ENCODE results near the gene TMIE. TPM values are rescaled to one million over a fixed set of nuclear protein-coding genes. Genes with fewer than 3 reads are reported as not detected.

TMIE gene
- total and polyA plus RNA-seq, 9 of the 15 experiments (the other 6 are each of a cell fraction or from before 2014, with no cell fraction given) = not detected

DNA sequence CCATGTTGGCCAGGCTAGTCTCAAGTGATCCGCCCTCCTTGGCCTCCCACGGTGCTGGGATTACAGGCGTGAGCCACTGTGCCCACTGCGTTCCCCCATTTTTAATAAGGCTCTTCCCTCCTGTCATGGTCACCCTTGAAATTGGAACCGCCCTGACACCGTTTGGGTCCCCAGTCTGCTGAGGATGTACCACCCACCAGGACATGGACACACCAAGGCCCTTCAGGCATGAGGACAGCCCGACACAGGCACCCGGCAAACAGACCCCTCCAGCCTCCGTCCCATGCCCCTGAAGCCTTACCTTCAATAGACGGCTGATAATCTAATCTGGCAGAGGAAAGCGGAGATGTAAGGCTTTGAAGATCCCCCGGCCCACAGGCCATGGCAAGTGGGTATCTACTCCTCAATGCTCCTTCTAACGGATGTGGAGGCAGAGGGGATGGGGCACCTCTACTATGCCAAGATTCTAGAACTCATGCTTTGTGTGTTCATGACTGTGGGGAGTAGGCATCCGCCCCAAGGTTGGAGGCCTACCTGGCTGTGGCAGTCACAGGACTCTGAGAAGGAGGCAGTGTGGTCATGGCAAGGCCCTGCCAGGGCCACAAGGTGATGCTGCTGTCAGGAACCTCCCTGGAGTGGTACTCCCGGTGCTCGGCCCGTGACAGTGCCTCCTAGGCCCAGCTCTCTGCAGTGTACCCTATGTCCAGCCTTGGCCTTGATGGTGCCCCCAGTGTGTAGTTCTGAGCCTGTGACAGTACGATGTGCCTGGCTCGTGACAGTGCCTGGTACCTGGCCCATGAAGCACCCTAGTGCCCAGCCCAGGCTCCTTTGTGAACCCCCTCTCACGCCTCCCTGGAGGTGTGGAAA is 35.0 kb downstream of the TMIE start (continued):
- TF ChIP-seq, protein P1, sequence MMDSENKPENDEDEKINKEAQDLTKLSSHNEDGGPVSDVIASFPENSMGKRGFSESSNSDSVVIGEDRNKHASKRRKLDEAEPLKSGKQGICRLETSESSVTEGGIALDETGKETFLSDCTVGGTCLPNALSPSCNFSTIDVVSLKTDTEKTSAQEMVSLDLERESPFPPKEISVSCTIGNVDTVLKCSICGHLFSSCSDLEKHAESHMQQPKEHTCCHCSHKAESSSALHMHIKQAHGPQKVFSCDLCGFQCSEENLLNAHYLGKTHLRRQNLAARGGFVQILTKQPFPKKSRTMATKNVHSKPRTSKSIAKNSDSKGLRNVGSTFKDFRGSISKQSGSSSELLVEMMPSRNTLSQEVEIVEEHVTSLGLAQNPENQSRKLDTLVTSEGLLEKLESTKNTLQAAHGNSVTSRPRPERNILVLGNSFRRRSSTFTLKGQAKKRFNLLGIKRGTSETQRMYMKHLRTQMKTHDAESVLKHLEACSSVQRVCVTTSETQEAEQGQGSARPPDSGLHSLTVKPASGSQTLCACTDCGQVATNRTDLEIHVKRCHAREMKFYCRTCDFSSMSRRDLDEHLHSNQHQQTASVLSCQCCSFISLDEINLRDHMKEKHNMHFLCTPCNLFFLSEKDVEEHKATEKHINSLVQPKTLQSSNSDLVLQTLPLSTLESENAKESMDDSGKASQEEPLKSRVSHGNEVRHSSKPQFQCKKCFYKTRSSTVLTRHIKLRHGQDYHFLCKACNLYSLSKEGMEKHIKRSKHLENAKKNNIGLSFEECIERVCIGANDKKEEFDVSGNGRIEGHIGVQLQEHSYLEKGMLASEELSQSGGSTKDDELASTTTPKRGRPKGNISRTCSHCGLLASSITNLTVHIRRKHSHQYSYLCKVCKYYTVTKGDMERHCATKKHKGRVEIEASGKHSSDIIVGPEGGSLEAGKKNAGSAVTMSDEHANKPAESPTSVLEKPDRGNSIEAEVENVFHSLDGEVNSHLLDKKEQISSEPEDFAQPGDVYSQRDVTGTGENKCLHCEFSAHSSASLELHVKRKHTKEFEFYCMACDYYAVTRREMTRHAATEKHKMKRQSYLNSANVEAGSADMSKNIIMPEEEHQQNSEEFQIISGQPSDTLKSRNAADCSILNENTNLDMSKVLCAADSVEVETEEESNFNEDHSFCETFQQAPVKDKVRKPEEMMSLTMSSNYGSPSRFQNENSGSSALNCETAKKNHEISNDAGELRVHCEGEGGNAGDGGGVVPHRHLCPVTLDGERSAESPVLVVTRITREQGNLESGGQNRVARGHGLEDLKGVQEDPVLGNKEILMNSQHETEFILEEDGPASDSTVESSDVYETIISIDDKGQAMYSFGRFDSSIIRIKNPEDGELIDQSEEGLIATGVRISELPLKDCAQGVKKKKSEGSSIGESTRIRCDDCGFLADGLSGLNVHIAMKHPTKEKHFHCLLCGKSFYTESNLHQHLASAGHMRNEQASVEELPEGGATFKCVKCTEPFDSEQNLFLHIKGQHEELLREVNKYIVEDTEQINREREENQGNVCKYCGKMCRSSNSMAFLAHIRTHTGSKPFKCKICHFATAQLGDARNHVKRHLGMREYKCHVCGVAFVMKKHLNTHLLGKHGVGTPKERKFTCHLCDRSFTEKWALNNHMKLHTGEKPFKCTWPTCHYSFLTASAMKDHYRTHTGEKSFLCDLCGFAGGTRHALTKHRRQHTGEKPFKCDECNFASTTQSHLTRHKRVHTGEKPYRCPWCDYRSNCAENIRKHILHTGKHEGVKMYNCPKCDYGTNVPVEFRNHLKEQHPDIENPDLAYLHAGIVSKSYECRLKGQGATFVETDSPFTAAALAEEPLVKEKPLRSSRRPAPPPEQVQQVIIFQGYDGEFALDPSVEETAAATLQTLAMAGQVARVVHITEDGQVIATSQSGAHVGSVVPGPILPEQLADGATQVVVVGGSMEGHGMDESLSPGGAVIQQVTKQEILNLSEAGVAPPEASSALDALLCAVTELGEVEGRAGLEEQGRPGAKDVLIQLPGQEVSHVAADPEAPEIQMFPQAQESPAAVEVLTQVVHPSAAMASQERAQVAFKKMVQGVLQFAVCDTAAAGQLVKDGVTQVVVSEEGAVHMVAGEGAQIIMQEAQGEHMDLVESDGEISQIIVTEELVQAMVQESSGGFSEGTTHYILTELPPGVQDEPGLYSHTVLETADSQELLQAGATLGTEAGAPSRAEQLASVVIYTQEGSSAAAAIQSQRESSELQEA (IDR thresholded peaks at IDR 0.05; ENCODE audit: low read depth) = no peak
- TF ChIP-seq, protein P2, sequence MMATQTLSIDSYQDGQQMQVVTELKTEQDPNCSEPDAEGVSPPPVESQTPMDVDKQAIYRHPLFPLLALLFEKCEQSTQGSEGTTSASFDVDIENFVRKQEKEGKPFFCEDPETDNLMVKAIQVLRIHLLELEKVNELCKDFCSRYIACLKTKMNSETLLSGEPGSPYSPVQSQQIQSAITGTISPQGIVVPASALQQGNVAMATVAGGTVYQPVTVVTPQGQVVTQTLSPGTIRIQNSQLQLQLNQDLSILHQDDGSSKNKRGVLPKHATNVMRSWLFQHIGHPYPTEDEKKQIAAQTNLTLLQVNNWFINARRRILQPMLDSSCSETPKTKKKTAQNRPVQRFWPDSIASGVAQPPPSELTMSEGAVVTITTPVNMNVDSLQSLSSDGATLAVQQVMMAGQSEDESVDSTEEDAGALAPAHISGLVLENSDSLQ (IDR thresholded peaks at IDR 0.05) = no peak
- TF ChIP-seq, protein P3, sequence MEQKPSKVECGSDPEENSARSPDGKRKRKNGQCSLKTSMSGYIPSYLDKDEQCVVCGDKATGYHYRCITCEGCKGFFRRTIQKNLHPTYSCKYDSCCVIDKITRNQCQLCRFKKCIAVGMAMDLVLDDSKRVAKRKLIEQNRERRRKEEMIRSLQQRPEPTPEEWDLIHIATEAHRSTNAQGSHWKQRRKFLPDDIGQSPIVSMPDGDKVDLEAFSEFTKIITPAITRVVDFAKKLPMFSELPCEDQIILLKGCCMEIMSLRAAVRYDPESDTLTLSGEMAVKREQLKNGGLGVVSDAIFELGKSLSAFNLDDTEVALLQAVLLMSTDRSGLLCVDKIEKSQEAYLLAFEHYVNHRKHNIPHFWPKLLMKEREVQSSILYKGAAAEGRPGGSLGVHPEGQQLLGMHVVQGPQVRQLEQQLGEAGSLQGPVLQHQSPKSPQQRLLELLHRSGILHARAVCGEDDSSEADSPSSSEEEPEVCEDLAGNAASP (IDR thresholded peaks at IDR 0.05) = no peak
- TF ChIP-seq E2F3 (CRISPR knock-in tag; IDR thresholded peaks at IDR 0.05) (no peak), IRF2 (CRISPR knock-in tag; IDR thresholded peaks at IDR 0.05) (0 out of 2 replicates have a peak, but pooled peaks have one; percentile 42)

All from K562 (cell line).